Vagina (tissue), 2 donors: Measurements from ENCODE around the gene GLB1L2. TPM values are rescaled to one million over a fixed set of nuclear protein-coding genes. Genes with fewer than 3 reads are reported as not detected.

Experiments used
- DNase-seq, 2 donors: peaks; one replicate each; pipeline ENCODE4 v3.0.0-alpha.2; 2017; ENCODE audit errors: extremely low spot score in 2 of 2
- H3K27ac ChIP-seq: fragments of 200-600 bp; sonication (generic); one replicate; pipeline ENCODE4 v1.5.1; 2019
- H3K27me3 ChIP-seq: fragments of 200-600 bp; sonication (generic); one replicate; pipeline ENCODE4 v1.5.1; 2019
- H3K36me3 ChIP-seq, 2 donors: fragments of 200-600 bp; sonication (generic); one replicate each; pipeline ENCODE4 v1.5.1; 2017 to 2019
- H3K4me1 ChIP-seq: fragments of 200-600 bp; sonication (generic); one replicate; pipeline ENCODE4 v1.5.1; 2019
- H3K4me3 ChIP-seq, 2 donors: fragments of 200-600 bp; sonication (generic); 1 replicate in 1 of 2; 2 replicates in 1 of 2; pipeline ENCODE4 v1.5.1; 2016 to 2019
- H3K9me3 ChIP-seq: fragments of 200-600 bp; sonication (generic); one replicate; pipeline ENCODE4 v1.5.1; 2019
- POLR2A ChIP-seq, 2 donors: fragments of 450-650 bp; IDR thresholded peaks; one replicate each; pipeline ENCODE4 v1.6.1; 2017; ENCODE audit warnings: antibody characterized with exemption in 2 of 2, mild to moderate bottlenecking in 2 of 2, moderate library complexity in 2 of 2
- POLR2AphosphoS5 ChIP-seq, 2 donors: sonication (generic); formaldehyde crosslinking; IDR thresholded peaks; one replicate each; pipeline ENCODE4 v1.9.0; 2017; ENCODE audit warnings: antibody characterized with exemption in 2 of 2, mild to moderate bottlenecking in 2 of 2, low read depth in 1 of 2; ENCODE audit not compliant: insufficient read depth in 1 of 2
- intact Hi-C: fragments of 100-400 bp; cut with DNase I; formaldehyde crosslinking; loops from one replicate; pipeline ENCODE4 v1.15.1; 2023
- total RNA-seq: library from RNA; depleted of rRNA; stranded (reverse); fragments of >200 nt; gene quantifications from one replicate; pipeline ENCODE4 v1.2.3, GENCODE V29; 2016
- TF ChIP-seq, protein P1 (sequence below), 3 experiments: fragments of 450-650 bp in 2 of 3; fragments of 200-600 bp in 1 of 3; sonication (generic) in 1 of 3; IDR thresholded peaks; one replicate each; pipeline ENCODE4 v1.5.1; 2017 to 2019; ENCODE audit warnings: antibody characterized with exemption in 3 of 3, mild to moderate bottlenecking in 2 of 3, moderate library complexity in 2 of 3

Gene GLB1L2
- total RNA-seq, 1 donor from 2014 or later: 2.0 TPM

DNA sequence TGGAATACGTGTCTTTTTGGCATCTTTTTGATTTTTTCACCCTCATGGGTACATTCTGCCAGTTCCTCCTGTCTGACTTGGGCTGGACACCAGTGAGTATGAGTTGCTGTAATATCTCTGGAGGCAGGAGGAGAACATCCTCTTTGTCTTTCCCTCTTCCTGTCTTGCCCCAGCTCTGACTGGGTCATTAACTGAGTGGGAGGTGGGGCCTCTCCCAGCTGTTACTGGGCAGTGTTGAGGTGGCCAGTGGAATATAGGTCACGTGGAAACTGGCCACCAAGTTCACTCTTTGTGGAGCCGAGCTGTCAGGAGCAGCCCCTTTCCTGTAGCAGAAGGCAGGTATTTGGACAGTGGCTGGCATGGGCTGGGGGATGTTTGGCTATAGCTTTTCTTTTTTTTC, 2.2 kb downstream of the GLB1L2 start:
- Histone ChIP-seq H3K4me3 (no peak overlapping the region), H3K9me3 (no peaks in the 10 kb centered on the region), H3K4me1 (peaks cover 22% of the 10 kb centered on the region), H3K36me3 (no peaks in the 10 kb centered on the region), H3K27me3 (no peaks in the 10 kb centered on the region), H3K27ac (no peak overlapping the region)
- intact Hi-C loops: no loop called here
- peak; percentile 52 to 82 for DNase-seq
- no peak for TF ChIP-seq POLR2A (IDR thresholded peaks at IDR 0.05)
- no peak for TF ChIP-seq POLR2AphosphoS5 (IDR thresholded peaks at IDR 0.05; ENCODE audit: insufficient read depth in 1 of 2, low read depth in 1 of 2)

DNA sequence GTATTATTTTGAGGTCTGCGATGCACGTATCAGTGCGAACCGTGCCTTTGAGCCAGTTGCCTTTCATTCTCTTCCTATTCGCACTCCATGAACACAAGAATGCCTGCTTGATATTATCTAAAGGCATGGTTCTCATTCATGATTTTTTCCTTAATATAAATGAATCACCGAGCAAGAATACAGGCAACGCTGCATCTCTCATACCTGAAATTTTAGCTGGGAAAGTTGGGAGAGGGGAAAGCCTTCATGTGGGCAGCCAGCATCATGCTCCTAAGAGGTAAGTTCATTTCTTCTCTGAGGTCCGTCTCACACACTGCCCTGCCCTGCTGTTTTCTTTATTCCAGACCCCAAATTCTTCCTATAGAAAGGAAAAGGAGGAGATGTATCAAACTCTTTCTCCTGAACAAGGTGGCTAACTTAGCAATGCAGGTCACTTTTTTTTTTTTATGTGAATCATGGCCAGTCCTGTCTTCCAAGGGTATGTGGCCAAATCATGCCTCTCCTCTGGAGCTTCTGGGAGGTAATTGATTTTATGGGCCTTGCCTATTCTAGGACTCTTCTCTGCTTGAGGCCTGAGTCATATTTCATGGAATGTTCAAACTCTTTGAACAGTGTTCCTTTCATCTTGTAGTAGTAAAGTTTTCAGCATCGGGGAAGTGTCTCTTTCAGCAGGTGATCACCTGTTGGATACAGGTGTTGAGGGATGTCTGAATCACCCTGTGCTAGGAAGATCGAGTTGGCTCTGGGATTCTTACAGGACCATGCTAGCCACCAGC, 3.2 kb downstream of the GLB1L2 start:
- Histone ChIP-seq H3K4me1 (peaks cover 22% of the 10 kb centered on the region), H3K27ac (no peak overlapping the region), H3K36me3 (no peaks in the 10 kb centered on the region), H3K9me3 (no peaks in the 10 kb centered on the region), H3K4me3 (no peak overlapping the region), H3K27me3 (no peaks in the 10 kb centered on the region)
- peak; percentile 49 to 61 for DNase-seq
- no peak for TF ChIP-seq POLR2AphosphoS5 (IDR thresholded peaks at IDR 0.05; ENCODE audit: insufficient read depth in 1 of 2, low read depth in 1 of 2)
- TF ChIP-seq, protein P1, sequence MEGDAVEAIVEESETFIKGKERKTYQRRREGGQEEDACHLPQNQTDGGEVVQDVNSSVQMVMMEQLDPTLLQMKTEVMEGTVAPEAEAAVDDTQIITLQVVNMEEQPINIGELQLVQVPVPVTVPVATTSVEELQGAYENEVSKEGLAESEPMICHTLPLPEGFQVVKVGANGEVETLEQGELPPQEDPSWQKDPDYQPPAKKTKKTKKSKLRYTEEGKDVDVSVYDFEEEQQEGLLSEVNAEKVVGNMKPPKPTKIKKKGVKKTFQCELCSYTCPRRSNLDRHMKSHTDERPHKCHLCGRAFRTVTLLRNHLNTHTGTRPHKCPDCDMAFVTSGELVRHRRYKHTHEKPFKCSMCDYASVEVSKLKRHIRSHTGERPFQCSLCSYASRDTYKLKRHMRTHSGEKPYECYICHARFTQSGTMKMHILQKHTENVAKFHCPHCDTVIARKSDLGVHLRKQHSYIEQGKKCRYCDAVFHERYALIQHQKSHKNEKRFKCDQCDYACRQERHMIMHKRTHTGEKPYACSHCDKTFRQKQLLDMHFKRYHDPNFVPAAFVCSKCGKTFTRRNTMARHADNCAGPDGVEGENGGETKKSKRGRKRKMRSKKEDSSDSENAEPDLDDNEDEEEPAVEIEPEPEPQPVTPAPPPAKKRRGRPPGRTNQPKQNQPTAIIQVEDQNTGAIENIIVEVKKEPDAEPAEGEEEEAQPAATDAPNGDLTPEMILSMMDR (IDR thresholded peaks at IDR 0.05): no peak
- no peak for TF ChIP-seq POLR2A (IDR thresholded peaks at IDR 0.05)
- intact Hi-C loops: no loop called here

DNA sequence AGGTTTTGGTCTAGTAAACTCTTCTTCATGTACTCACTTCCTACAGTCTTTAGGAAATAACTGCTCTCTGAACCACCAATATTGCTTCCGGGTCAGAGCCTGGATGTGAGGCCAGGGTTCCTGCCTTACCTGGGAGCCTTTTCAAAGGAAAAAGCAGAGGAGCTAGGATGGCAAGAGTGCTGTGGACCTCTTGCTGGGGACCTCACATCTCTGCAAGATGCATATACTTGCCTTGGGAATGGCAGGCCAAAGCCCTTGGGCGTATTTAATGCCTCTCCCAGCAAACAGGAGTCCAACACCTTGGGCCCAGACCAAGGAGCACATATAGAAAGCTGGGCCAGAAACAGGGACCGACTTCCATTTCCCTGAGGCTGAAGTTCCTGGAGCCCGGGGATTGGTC, 5.3 kb downstream of the GLB1L2 start:
- intact Hi-C loops: no loop called here
- H3K4me1 ChIP-seq: peaks cover 9% of the 10 kb centered on the region
- H3K36me3 ChIP-seq: no peaks in the 10 kb centered on the region
- H3K9me3 ChIP-seq: no peaks in the 10 kb centered on the region
- DNase-seq: peak in 1 of 2 donors; percentile 72
- TF ChIP-seq POLR2AphosphoS5 (IDR thresholded peaks at IDR 0.05; ENCODE audit: insufficient read depth in 1 of 2, low read depth in 1 of 2): no peak
- TF ChIP-seq, protein P1 (IDR thresholded peaks at IDR 0.05): no peak
- no peak for TF ChIP-seq POLR2A (IDR thresholded peaks at IDR 0.05)
- no peak overlapping the region for H3K27ac ChIP-seq
- H3K4me3 ChIP-seq: no peak overlapping the region
- no peaks in the 10 kb centered on the region for H3K27me3 ChIP-seq

DNA sequence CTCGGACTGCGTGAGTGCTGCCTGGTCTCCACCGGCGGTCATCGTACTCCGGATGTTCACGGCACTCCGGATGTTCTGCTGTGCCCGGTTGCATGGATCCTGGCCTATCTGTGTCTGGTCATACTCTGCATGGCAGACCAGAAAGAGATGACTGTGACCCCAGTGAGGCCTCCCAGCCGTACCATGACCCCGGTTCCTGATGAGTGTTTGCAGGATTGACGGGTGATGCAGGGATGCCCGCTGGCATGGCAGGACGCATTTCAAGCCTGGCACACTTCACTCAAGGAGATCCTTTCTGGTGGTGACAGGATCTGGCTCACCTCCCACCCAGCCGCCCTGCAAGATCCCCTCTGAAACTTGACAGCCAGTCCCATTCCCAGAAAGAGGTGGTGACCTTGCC, 6.3 kb downstream of the GLB1L2 start:
- intact Hi-C loops: no loop called here
- no peak for TF ChIP-seq POLR2A (IDR thresholded peaks at IDR 0.05)
- H3K27me3 ChIP-seq: no peaks in the 10 kb centered on the region
- H3K4me1 ChIP-seq: no peaks in the 10 kb centered on the region
- H3K36me3 ChIP-seq: no peaks in the 10 kb centered on the region
- H3K9me3 ChIP-seq: no peaks in the 10 kb centered on the region
- H3K4me3 ChIP-seq: no peak overlapping the region
- DNase-seq: peak in 1 of 2 donors; percentile 90
- no peak overlapping the region for H3K27ac ChIP-seq

DNA sequence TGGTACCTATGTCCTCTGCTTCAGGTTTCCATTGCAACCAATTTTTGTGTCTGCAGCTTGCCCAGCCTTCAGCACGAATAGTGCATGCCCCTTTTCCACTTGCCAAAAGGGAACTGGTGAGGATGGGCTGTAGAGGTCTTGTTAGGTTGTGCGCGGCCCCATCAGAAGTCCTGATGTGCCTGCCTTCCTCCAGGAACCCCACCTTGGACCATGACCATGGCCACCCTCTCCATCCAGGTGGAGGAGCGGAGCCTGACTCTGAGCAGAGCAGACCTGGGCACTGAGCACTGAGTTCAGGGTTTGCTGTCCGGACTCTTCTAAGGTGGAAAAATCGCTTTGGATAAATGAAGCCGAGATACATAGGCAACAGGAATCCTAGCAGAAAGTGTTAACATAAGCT, 6.9 kb downstream of the GLB1L2 start:
- Histone ChIP-seq H3K27ac (no peak overlapping the region), H3K4me3 (no peak overlapping the region), H3K4me1 (no peaks in the 10 kb centered on the region), H3K36me3 (no peaks in the 10 kb centered on the region), H3K27me3 (no peaks in the 10 kb centered on the region), H3K9me3 (no peaks in the 10 kb centered on the region)
- no peak for TF ChIP-seq POLR2AphosphoS5 (IDR thresholded peaks at IDR 0.05; ENCODE audit: insufficient read depth in 1 of 2, low read depth in 1 of 2)
- TF ChIP-seq POLR2A (IDR thresholded peaks at IDR 0.05): no peak
- TF ChIP-seq, protein P1 (IDR thresholded peaks at IDR 0.05): no peak
- DNase-seq: peak in 1 of 2 donors; percentile 84
- intact Hi-C loops: no loop called here

DNA sequence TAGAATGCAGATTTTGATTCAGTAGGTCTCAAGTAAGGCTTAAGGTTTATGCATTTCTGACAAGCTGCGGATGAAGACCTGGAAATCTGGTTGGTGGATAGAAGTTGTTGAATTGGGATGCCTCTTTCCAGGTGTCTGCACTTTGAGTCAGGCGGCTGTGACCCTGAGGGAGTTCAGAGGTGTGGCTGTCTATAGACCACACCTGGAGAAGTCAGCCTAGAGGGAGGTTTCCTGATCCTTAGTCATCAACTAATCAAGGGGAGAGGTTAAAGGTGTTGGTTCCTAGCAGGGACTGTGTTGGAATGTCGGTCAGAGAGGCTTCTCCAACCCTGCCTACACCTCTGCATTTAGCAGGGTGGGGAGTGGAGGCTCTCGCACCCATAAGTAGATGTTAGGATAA, 8.0 kb downstream of the GLB1L2 start:
- H3K36me3 ChIP-seq: no peaks in the 10 kb centered on the region
- no peaks in the 10 kb centered on the region for H3K9me3 ChIP-seq
- H3K27me3 ChIP-seq: no peaks in the 10 kb centered on the region
- H3K4me3 ChIP-seq: no peak overlapping the region
- TF ChIP-seq, protein P1 (IDR thresholded peaks at IDR 0.05): no peak
- no peak for TF ChIP-seq POLR2AphosphoS5 (IDR thresholded peaks at IDR 0.05; ENCODE audit: insufficient read depth in 1 of 2, low read depth in 1 of 2)
- TF ChIP-seq POLR2A (IDR thresholded peaks at IDR 0.05): no peak
- no peaks in the 10 kb centered on the region for H3K4me1 ChIP-seq
- intact Hi-C loops: no loop called here
- DNase-seq: no peak
- H3K27ac ChIP-seq: no peak overlapping the region
